ENCODE data around the gene TARBP1.

GRCh38 chr1:234475167-234475793 lies 3.7 kb downstream of the TARBP1 start:
- TF ChIP-seq POLR2A (IDR thresholded peaks at IDR 0.05; ENCODE audit: low read length) (no peak), GATA1 (IDR thresholded peaks at IDR 0.05; ENCODE audit: low read depth, low read length) (no peak)
